ENCODE data around the gene PLA2R1.

PLA2R1 gene

DNA sequence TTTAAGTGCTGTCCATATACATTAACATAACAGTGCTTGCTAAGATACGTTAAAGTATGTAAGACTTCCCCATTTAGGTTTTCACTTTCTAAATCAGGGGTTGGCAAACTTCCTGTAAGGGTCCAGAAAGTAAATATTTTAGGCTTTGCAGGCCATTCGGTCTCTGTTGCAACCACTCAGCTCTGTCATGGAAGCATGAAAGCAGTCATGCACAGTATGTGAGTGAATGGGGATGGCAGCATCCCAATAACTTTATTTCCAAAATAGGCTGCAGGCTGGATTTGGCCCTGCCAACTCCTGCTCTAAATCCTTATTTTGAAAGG is 128.7 kb downstream of the PLA2R1 start:
- CTCF ChIA-PET = no interaction called here
- no peak overlapping the region for H3K4me3 ChIP-seq (ENCODE audit: low read depth, low read length)

DNA sequence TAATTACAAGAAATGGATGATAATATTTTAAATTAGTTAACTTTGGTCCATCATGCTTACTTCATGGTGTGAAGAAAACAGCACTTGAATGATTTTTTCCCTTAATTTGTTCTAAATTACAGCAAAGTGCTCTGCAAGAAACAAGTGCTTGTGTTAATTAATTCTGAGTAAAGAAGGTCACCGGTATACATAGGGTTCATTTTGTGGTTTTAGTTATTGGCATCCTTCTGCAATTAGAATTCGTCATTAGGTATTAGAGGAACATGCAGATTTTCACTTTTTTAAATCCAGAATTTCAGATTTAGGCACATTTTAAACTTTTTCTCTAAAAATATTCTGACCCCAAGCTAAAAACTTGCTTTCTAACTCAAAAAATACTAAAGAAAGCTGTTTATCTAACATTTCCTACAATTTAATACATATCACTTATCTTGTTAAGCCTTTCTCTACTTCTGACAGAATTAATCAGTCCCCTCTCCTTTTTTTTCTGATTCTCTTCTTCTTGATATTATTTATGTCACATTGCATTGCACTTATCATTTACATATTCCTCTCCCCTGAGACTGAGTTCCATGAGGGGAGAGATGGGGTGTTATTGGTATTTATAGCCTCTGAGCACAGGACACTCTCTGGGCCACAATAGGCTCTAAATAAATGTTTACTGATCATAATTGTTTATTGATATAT is 129.2 kb downstream of the PLA2R1 start:
- ChIA-PET CTCF (no interaction called here), POLR2A (no interaction called here)
- Histone ChIP-seq H3K9me3 (ENCODE audit: control insufficient read depth, insufficient read depth, low read depth, low read length) (no peaks in the 10 kb centered on the region), H3K36me3 (ENCODE audit: control insufficient read depth in 2 of 2, insufficient read depth in 1 of 2, low read length in 2 of 2) (no peaks in the 10 kb centered on the region), H3K27ac (ENCODE audit: extremely low read depth, low read depth, low read length) (no peak overlapping the region), H3K4me1 (ENCODE audit: control insufficient read depth, insufficient read depth, low read length) (no peaks in the 10 kb centered on the region), H3K4me3 (ENCODE audit: low read depth, low read length) (no peak overlapping the region)
- TF ChIP-seq, protein P1, sequence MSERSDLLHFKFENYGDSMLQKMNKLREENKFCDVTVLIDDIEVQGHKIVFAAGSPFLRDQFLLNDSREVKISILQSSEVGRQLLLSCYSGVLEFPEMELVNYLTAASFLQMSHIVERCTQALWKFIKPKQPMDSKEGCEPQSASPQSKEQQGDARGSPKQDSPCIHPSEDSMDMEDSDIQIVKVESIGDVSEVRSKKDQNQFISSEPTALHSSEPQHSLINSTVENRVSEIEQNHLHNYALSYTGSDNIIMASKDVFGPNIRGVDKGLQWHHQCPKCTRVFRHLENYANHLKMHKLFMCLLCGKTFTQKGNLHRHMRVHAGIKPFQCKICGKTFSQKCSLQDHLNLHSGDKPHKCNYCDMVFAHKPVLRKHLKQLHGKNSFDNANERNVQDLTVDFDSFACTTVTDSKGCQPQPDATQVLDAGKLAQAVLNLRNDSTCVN (tag by site-specific recombination; optimal IDR thresholded peaks at IDR 0.05) = no peak
- no peak for TF ChIP-seq SCRT1 (tag by site-specific recombination; IDR thresholded peaks at IDR 0.05; ENCODE audit: borderline replicate concordance)
- TF ChIP-seq ZNF843 (tag by site-specific recombination; IDR thresholded peaks at IDR 0.05) = no peak
- TF ChIP-seq, protein P2, sequence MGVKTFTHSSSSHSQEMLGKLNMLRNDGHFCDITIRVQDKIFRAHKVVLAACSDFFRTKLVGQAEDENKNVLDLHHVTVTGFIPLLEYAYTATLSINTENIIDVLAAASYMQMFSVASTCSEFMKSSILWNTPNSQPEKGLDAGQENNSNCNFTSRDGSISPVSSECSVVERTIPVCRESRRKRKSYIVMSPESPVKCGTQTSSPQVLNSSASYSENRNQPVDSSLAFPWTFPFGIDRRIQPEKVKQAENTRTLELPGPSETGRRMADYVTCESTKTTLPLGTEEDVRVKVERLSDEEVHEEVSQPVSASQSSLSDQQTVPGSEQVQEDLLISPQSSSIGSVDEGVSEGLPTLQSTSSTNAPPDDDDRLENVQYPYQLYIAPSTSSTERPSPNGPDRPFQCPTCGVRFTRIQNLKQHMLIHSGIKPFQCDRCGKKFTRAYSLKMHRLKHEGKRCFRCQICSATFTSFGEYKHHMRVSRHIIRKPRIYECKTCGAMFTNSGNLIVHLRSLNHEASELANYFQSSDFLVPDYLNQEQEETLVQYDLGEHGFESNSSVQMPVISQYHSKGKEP (tag by site-specific recombination; IDR thresholded peaks at IDR 0.05) = no peak
- TF ChIP-seq ZNF133 (tag by site-specific recombination; IDR thresholded peaks at IDR 0.05) = no peak
- TF ChIP-seq, protein P3, sequence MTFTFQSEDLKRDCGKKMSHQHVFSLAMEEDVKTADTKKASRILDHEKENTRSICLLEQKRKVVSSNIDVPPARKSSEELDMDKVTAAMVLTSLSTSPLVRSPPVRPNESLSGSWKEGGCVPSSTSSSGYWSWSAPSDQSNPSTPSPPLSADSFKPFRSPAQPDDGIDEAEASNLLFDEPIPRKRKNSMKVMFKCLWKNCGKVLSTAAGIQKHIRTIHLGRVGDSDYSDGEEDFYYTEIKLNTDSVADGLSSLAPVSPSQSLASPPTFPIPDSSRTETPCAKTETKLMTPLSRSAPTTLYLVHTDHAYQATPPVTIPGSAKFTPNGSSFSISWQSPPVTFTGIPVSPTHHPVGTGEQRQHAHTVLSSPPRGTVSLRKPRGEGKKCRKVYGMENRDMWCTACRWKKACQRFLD (tag by site-specific recombination; IDR thresholded peaks at IDR 0.05) = no peak
- no peak for TF ChIP-seq ZNF426 (tag by site-specific recombination; IDR thresholded peaks at IDR 0.05)

More for the DNA sequence above, 128.7 kb downstream of the PLA2R1 start:
- no peak overlapping the region for H3K27ac ChIP-seq (ENCODE audit: extremely low read depth, low read depth, low read length)
- no peaks in the 10 kb centered on the region for H3K4me1 ChIP-seq (ENCODE audit: control insufficient read depth, insufficient read depth, low read length)
- no peaks in the 10 kb centered on the region for H3K9me3 ChIP-seq (ENCODE audit: control insufficient read depth, insufficient read depth, low read depth, low read length)
- POLR2A ChIA-PET = no interaction called here
- no peaks in the 10 kb centered on the region for H3K36me3 ChIP-seq (ENCODE audit: control insufficient read depth in 2 of 2, insufficient read depth in 1 of 2, low read length in 2 of 2)
- no peak for TF ChIP-seq KLF9 (tag by site-specific recombination; IDR thresholded peaks at IDR 0.05; ENCODE audit: low read depth)
- TF ChIP-seq ZNF660 (tag by site-specific recombination; IDR thresholded peaks at IDR 0.05) = no peak
- no peak for TF ChIP-seq ZNF10 (tag by site-specific recombination; IDR thresholded peaks at IDR 0.05)
- no peak for TF ChIP-seq ZNF658 (tag by site-specific recombination; IDR thresholded peaks at IDR 0.05)
- no peak for TF ChIP-seq ZNF112 (tag by site-specific recombination; IDR thresholded peaks at IDR 0.05)
- no peak for TF ChIP-seq KLF1 (tag by site-specific recombination; IDR thresholded peaks at IDR 0.05)
- TF ChIP-seq ZNF521 (tag by site-specific recombination; IDR thresholded peaks at IDR 0.05) = no peak
- TF ChIP-seq, protein P4, sequence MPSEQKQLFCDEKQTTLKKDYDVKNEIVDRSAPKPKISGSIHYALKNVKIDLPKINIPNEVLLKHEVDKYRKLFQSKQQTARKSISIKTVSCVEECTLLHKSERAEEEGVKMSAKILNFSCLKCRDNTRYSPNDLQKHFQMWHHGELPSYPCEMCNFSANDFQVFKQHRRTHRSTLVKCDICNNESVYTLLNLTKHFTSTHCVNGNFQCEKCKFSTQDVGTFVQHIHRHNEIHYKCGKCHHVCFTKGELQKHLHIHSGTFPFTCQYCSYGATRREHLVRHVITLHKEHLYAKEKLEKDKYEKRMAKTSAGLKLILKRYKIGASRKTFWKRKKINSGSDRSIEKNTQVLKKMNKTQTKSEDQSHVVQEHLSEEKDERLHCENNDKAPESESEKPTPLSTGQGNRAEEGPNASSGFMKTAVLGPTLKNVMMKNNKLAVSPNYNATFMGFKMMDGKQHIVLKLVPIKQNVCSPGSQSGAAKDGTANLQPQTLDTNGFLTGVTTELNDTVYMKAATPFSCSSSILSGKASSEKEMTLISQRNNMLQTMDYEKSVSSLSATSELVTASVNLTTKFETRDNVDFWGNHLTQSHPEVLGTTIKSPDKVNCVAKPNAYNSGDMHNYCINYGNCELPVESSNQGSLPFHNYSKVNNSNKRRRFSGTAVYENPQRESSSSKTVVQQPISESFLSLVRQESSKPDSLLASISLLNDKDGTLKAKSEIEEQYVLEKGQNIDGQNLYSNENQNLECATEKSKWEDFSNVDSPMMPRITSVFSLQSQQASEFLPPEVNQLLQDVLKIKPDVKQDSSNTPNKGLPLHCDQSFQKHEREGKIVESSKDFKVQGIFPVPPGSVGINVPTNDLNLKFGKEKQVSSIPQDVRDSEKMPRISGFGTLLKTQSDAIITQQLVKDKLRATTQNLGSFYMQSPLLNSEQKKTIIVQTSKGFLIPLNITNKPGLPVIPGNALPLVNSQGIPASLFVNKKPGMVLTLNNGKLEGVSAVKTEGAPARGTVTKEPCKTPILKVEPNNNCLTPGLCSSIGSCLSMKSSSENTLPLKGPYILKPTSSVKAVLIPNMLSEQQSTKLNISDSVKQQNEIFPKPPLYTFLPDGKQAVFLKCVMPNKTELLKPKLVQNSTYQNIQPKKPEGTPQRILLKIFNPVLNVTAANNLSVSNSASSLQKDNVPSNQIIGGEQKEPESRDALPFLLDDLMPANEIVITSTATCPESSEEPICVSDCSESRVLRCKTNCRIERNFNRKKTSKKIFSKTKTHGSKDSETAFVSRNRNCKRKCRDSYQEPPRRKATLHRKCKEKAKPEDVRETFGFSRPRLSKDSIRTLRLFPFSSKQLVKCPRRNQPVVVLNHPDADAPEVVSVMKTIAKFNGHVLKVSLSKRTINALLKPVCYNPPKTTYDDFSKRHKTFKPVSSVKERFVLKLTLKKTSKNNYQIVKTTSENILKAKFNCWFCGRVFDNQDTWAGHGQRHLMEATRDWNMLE (tag by site-specific recombination; conservative IDR thresholded peaks at IDR 0.05; ENCODE audit: low read depth) = no peak
- TF ChIP-seq ZNF24 (tag by site-specific recombination; IDR thresholded peaks at IDR 0.05) = no peak
- TF ChIP-seq SP2 (tag by site-specific recombination; IDR thresholded peaks at IDR 0.05) = no peak
- TF ChIP-seq ZNF169 (tag by site-specific recombination; IDR thresholded peaks at IDR 0.05) = no peak
